HUES6 (cell line): ENCODE results near the gene USP47.
A peak's percentile ranks its signal among the peaks of the same experiment; 100 is the strongest.

ENCODE experiments used
- H3K27ac ChIP-seq: 2 replicates; pipeline ENCODE4 v1.7.0; 2013; ENCODE audit warnings: low read depth, mild to moderate bottlenecking, low read length, inconsistent platforms
- H3K27me3 ChIP-seq: 2 replicates; pipeline ENCODE4 v1.6.1; 2013; ENCODE audit warnings: low read length; ENCODE audit not compliant: control insufficient read depth, insufficient read depth
- H3K36me3 ChIP-seq: 2 replicates; pipeline ENCODE4 v1.6.1; 2013; ENCODE audit warnings: low read length; ENCODE audit not compliant: control insufficient read depth, insufficient read depth
- H3K4me1 ChIP-seq: 2 replicates; pipeline ENCODE4 v1.6.1; 2013; ENCODE audit warnings: low read length; ENCODE audit not compliant: control insufficient read depth, insufficient read depth
- H3K4me3 ChIP-seq: 2 replicates; pipeline ENCODE4 v1.5.1; 2013; ENCODE audit warnings: low read depth, low read length
- H3K9ac ChIP-seq: one replicate; pipeline ENCODE4 v1.6.1; 2013; ENCODE audit warnings: mild to moderate bottlenecking, low read length
- H3K9me3 ChIP-seq: 2 replicates; pipeline ENCODE4 v1.6.1; 2013; ENCODE audit warnings: low read depth, low read length; ENCODE audit not compliant: control insufficient read depth, insufficient read depth

Gene USP47

GRCh38 chr11:11810764-11811726 is 30.7 kb upstream of the USP47 start:
- Histone ChIP-seq H3K4me1 (no peaks in the 10 kb centered on the region), H3K27ac (no peak overlapping the region), H3K9me3 (no peaks in the 10 kb centered on the region), H3K9ac (no peak overlapping the region), H3K27me3 (no peaks in the 10 kb centered on the region), H3K4me3 (peak overlapping the region; percentile 24; the same call in 1 of the 2 replicates), H3K36me3 (no peaks in the 10 kb centered on the region)

GRCh38 chr11:11813288-11813962 is 28.3 kb upstream of the USP47 start:
- no peaks in the 10 kb centered on the region for H3K4me1 ChIP-seq
- H3K4me3 ChIP-seq: no peak overlapping the region
- H3K27me3 ChIP-seq: no peaks in the 10 kb centered on the region
- H3K36me3 ChIP-seq: no peaks in the 10 kb centered on the region
- no peak overlapping the region for H3K27ac ChIP-seq
- no peaks in the 10 kb centered on the region for H3K9me3 ChIP-seq
- no peak overlapping the region for H3K9ac ChIP-seq

GRCh38 chr11:11814614-11815452 is 26.9 kb upstream of the USP47 start:
- no peaks in the 10 kb centered on the region for H3K9me3 ChIP-seq
- no peak overlapping the region for H3K27ac ChIP-seq

GRCh38 chr11:11816511-11817314 is 25.1 kb upstream of the USP47 start:
- H3K9me3 ChIP-seq: no peaks in the 10 kb centered on the region
- H3K27me3 ChIP-seq: no peaks in the 10 kb centered on the region
- H3K4me3 ChIP-seq: no peak overlapping the region
- no peaks in the 10 kb centered on the region for H3K36me3 ChIP-seq
- H3K27ac ChIP-seq: no peak overlapping the region
- H3K4me1 ChIP-seq: no peaks in the 10 kb centered on the region
- H3K9ac ChIP-seq: no peak overlapping the region

More at GRCh38 chr11:11814614-11815452, 26.9 kb upstream of the USP47 start:
- no peak overlapping the region for H3K4me3 ChIP-seq
- no peaks in the 10 kb centered on the region for H3K27me3 ChIP-seq
- H3K9ac ChIP-seq: no peak overlapping the region
- H3K4me1 ChIP-seq: no peaks in the 10 kb centered on the region
- no peaks in the 10 kb centered on the region for H3K36me3 ChIP-seq

GRCh38 chr11:11817957-11818356 is 23.8 kb upstream of the USP47 start:
- no peak overlapping the region for H3K4me3 ChIP-seq
- no peaks in the 10 kb centered on the region for H3K36me3 ChIP-seq
- no peaks in the 10 kb centered on the region for H3K9me3 ChIP-seq
- no peak overlapping the region for H3K27ac ChIP-seq
- no peaks in the 10 kb centered on the region for H3K4me1 ChIP-seq
- no peak overlapping the region for H3K9ac ChIP-seq
- H3K27me3 ChIP-seq: no peaks in the 10 kb centered on the region

- no peak overlapping the region for H3K27ac ChIP-seq
- H3K27me3 ChIP-seq: no peaks in the 10 kb centered on the region
- H3K9me3 ChIP-seq: no peaks in the 10 kb centered on the region
- no peaks in the 10 kb centered on the region for H3K4me1 ChIP-seq
- no peak overlapping the region for H3K9ac ChIP-seq
- H3K4me3 ChIP-seq: no peak overlapping the region
- H3K36me3 ChIP-seq: no peaks in the 10 kb centered on the region
These were observed 23.1 kb upstream of the USP47 start for GRCh38 chr11:11818529-11819121.

- peaks cover 8% of the 10 kb centered on the region; the same call in 1 of the 2 replicates for H3K9me3 ChIP-seq
- no peak overlapping the region for H3K9ac ChIP-seq
- no peak overlapping the region for H3K27ac ChIP-seq
- no peaks in the 10 kb centered on the region for H3K27me3 ChIP-seq
- H3K4me1 ChIP-seq: no peaks in the 10 kb centered on the region
- H3K36me3 ChIP-seq: no peaks in the 10 kb centered on the region
- no peak overlapping the region for H3K4me3 ChIP-seq
These were observed 19.9 kb upstream of the USP47 start for GRCh38 chr11:11821899-11822298.

GRCh38 chr11:11822946-11823345 is 18.8 kb upstream of the USP47 start:
- H3K9me3 ChIP-seq: peaks cover 8% of the 10 kb centered on the region; the same call in 1 of the 2 replicates
- H3K27ac ChIP-seq: no peak overlapping the region
- no peak overlapping the region for H3K9ac ChIP-seq

GRCh38 chr11:11826260-11826659 is 15.5 kb upstream of the USP47 start:
- Histone ChIP-seq H3K27ac (no peak overlapping the region), H3K9me3 (peaks cover 8% of the 10 kb centered on the region; the same call in 1 of the 2 replicates), H3K36me3 (no peaks in the 10 kb centered on the region), H3K4me1 (no peaks in the 10 kb centered on the region), H3K9ac (no peak overlapping the region), H3K4me3 (no peak overlapping the region), H3K27me3 (no peaks in the 10 kb centered on the region)

More at GRCh38 chr11:11822946-11823345, 18.8 kb upstream of the USP47 start:
- no peaks in the 10 kb centered on the region for H3K36me3 ChIP-seq
- no peaks in the 10 kb centered on the region for H3K4me1 ChIP-seq
- H3K27me3 ChIP-seq: no peaks in the 10 kb centered on the region
- H3K4me3 ChIP-seq: no peak overlapping the region

GRCh38 chr11:11827272-11827671 is 14.5 kb upstream of the USP47 start:
- H3K4me3 ChIP-seq: no peak overlapping the region
- no peaks in the 10 kb centered on the region for H3K27me3 ChIP-seq

More at GRCh38 chr11:11827272-11827671, 14.5 kb upstream of the USP47 start:
- H3K27ac ChIP-seq: no peak overlapping the region
- peaks cover 8% of the 10 kb centered on the region; the same call in 1 of the 2 replicates for H3K9me3 ChIP-seq
- no peak overlapping the region for H3K9ac ChIP-seq
- H3K36me3 ChIP-seq: no peaks in the 10 kb centered on the region
- no peaks in the 10 kb centered on the region for H3K4me1 ChIP-seq
